GM23248 (cell line): Measurements from ENCODE around the gene AP3S1.

Source experiments
- EZH2 ChIP-seq: fragments of 200-600 bp; sonication (generic); IDR thresholded peaks from 2 replicates; pipeline ENCODE4 v1.6.1; 2018; ENCODE audit warnings: antibody characterized with exemption, mild to moderate bottlenecking; ENCODE audit not compliant: insufficient read depth, poor library complexity, severe bottlenecking
- EZH2phosphoT487 ChIP-seq: fragments of 200-600 bp; sonication (generic); IDR thresholded peaks from 2 replicates; pipeline ENCODE4 v1.6.1; 2018; ENCODE audit warnings: antibody characterized with exemption, moderate library complexity, mild to moderate bottlenecking, low read depth; ENCODE audit not compliant: insufficient read depth

DNA sequence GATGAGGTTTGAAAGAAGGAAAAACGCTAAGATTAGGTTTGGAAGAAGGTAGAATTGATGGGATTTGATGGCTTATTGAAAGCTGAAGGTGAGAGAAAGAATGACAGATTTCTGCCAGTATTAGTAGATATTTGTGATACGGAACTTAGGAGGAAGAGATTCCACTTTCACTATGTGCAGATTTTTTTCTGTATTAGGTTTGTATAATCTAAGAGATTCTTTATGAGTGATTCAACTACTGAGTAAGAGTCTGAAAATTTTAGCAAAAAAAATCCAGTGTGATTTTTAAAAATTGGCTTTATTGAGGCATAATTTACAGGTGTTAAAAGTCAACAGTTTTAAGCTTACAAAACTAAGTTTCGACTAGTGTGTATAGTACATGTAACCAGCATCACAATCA lies 54.1 kb downstream of the AP3S1 start:
- no peak for TF ChIP-seq EZH2
- TF ChIP-seq EZH2phosphoT487 = no peak
